Tibial nerve (tissue), 3 donors: ENCODE results near the gene AFAP1L2.

ENCODE experiments used
- CTCF ChIP-seq, 5 experiments: fragments of 200-600 bp in 3 of 5; fragments of 450-650 bp in 2 of 5; sonication (generic) in 3 of 5; IDR thresholded peaks; one replicate each; pipeline ENCODE4 v1.5.1; 2016 to 2019; ENCODE audit warnings: antibody characterized with exemption in 5 of 5, mild to moderate bottlenecking in 3 of 5, moderate library complexity in 2 of 5
- POLR2A ChIP-seq, 2 donors: fragments of 450-650 bp; IDR thresholded peaks; one replicate each; pipeline ENCODE4 v1.6.1; 2017; ENCODE audit warnings: antibody characterized with exemption in 2 of 2, mild to moderate bottlenecking in 2 of 2, moderate library complexity in 2 of 2

- TF ChIP-seq CTCF (IDR thresholded peaks at IDR 0.05) (no peak), POLR2A (IDR thresholded peaks at IDR 0.05) (no peak)
Observed at GRCh38 chr10:114252883-114253282, 151.4 kb downstream of the AFAP1L2 start.
